GM19023 (cell line): ENCODE data around the gene MAP3K13.

Source experiments
- ATAC-seq: cut with Tn5 transposase; IDR thresholded peaks from one replicate; pipeline ENCODE4 v1.9.1; 2021; ENCODE audit warnings: mild to moderate bottlenecking, moderate library complexity; ENCODE audit not compliant: unreplicated experiment

MAP3K13 gene

DNA sequence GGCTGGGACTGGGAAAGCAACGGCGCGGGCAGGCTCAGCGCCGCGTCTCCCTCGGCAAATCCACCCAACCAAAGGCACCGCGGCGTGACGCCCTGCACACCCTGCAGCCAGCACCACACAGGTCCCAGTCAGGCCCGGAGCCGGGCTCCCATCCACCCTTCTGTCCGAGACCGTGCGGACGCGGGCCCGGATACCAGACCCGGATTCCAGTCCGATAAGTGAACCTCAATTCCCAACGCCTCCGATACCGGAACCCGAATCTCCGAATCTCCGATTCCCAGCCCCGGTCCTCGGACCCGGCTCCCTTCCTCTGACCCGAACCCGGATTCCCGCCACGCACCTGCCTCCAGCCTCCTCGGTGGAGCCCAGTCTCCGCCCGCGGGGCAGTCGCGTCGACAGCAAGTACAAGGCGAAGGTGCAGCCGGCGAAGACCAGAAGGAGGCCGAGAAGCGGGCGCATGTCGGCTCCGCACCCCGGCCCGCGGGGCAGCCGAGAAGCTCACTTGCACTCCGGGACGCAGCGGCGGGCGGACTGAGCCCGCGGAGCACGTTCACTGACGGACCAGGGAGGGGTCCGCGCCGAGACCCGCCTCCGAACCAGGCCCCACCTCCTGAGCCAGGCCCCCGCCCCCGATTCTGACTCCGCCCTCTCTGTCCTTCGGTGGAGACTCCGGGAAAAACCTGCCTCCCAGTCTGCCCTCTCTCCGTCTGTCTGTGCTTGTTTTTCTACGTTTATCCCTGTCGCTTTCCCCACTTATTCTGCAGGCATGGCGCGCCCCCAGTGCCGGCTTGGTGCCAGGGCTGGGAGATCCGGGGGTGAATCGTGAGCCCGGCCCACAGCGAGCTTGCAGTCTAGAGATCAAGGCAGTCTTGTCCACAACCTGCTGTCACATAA, 135.8 kb downstream of the MAP3K13 start, which contains the start of gene TMEM41A:
Gene TMEM41A, minus strand, starts transcription at position 533 of the 894 bp plus-strand sequence. Its CDS starts 74 bp downstream, at position 459.
- peak; percentile 98 for ATAC-seq

DNA sequence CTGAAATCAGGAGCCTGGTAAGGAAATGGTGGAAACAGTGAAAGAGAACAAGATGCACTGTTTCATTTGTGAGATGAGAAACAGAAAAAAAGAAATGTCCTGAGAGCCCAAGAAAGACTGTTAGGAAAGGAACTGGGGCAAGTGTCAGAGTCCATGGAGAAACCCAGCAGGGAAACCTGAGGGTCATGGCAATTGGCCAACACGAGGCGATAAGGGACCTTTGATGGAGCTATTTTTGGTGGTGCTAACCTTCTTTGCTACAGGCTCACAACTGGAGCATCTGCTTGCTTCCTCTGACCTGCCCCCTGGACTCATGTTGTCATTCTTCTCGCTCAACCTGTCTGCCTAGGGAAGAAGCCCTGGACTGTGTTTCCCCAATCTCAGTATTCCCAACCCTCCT, 140.1 kb downstream of the MAP3K13 start:
- no peak for ATAC-seq

DNA sequence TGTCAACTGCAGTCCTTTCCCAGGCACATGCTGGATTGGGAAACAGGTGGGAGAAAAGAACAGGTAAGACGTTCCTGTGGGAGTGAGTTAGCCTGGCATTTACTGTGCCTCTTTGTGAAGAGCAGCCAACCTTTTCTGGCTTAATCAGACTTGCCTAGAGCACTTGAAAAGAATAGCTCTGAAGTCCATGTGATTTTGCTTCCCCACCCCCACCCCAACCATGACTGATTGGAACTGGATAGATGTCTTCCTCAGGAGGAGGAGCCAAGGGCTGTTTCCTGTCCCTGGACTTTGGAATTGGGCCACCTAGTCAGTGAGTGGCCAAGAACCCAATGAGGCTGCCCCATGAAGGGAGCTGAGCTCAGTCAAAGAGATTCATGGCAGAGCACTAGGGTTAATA, 140.6 kb downstream of the MAP3K13 start:
- ATAC-seq, result no peak

DNA sequence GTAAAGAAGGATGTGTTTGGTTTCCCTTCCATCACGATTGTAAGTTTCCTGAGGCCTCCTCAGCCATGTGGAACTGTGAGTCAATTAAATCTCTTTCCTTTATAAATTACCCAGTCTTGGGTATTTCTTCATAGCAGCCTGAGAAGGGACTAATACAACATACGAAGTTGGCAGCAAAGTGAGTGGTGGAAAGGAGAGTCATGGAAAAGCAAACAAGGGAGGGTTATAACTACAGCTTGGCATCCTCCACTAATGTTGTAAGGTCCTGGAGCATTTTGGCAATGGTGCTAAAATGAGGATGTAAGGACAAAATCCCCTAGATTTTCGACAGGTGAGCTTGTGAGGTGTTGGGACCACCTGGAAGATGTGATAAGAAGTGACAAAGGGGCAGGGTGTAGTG, 141.7 kb downstream of the MAP3K13 start:
- ATAC-seq, result no peak

DNA sequence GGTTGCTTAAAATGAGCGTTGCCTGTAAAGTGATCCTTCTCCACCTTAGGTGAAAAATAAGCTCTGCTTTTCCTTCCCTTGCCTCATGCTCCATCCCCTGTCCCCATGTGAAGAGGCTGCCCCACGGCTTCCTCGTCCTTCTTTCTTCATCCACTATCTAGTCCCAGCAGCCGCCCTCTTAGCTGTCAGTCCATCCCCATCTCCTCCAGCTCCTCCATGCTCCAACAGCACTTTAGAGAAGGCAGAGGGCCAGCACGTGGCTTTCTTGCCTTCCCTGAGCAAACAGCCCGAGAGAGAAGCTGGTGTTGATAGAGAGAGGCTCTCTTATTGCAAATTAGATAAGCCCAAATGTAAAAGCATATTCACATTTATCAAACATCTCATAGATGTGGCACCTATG, 144.9 kb downstream of the MAP3K13 start:
- ATAC-seq, result no peak

DNA sequence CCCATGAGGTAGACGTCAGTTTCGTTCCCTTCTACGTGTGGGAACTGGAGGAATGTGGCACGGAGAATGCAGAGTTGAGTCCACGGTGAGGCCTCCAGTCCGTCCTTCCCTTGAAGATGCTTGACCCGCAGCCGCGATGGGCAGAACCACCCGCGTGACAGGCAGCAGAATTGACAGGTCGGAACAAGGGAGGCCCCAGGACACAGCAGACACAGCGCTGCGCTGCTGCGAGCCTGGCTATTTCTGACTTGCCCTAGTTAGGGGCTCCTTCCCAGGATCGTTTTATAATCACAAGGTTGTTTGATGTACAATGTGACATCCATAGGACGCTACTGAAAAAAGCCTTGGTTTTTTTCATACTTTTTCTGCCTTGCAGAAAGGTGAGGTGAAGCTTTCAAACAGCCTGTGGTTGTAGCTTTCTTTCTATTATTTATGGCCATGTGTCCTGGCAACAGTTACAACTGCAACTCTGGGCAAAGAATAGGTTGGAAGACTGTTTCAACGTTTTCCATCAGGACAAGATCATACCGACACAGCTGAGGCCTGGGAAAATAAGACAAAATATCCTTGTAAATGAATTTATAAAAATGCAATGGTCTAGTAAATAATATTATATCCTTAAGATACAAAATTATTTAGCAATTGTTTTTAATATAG, 145.5 kb downstream of the MAP3K13 start:
- no peak for ATAC-seq

DNA sequence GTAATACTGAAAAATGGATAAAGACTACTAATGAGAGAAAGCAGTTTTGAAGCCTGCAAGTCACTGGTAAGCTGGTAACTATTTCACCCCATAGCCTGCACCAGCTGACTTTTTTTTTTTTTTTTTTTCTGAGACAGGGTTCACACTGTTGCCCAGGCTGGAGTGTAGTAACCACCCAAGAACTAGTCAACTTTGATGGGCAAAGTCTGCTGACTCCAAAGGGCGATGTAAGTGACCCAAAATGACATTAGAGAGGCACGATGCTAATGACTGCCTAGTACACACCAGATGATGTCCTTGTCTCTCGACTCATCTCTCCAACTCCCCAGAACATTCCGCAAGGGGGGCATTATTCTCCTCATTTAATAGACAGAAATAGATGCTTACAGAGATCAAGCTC, 148.8 kb downstream of the MAP3K13 start:
- ATAC-seq, result no peak

DNA sequence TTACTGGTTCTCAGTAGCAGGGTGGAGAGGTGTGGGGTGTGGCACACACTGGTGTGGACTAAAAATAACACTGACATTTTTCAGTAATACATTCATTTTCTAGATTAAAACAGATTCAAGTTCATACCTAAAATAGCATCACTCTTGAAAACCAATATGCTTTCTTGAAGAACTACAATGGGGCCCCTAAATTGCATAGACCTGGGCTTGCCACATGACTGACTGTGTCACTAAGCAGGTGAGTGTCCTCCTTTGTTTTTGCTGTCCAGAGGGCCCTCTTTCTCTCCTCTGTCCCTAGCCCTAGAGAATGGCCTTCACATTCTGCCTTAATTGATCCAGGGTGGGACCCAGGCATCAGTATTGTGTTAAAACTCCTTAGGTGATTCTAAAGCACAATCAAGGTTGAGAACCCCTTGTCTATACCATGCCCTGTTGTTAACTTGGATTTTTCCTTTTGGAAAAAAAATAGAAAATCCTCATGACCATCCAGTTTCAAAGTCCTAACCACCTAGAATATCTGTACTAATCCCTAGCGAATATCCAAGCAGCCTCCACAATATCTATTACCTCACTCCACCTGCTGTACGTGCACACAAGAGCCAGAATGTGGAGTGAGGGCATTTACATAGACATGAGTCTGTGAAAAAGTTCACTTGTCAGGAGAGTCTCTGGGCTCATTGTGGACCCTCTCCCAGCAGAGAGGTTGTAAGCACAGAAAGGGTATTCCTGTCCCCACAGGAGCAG, 154.6 kb downstream of the MAP3K13 start:
- no peak for ATAC-seq

DNA sequence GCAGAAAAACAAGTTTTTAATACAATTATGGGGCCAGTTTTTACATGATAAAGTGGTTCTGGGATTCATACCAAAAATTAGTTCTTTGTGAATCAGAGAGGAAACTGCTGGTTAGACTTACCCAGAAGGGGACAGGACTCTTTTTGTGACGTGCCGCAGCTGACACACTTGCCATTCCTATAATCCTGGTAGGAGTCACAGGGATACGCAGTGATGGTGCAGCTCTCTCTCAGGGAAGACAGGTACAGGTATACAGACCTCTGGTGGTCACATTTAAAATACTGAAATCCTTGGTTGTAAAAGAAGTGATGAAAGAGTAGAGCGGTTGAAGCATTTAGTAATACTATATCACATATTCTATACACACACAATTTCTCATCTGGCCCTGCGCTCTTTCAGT, 156.1 kb downstream of the MAP3K13 start:
- no peak for ATAC-seq

DNA sequence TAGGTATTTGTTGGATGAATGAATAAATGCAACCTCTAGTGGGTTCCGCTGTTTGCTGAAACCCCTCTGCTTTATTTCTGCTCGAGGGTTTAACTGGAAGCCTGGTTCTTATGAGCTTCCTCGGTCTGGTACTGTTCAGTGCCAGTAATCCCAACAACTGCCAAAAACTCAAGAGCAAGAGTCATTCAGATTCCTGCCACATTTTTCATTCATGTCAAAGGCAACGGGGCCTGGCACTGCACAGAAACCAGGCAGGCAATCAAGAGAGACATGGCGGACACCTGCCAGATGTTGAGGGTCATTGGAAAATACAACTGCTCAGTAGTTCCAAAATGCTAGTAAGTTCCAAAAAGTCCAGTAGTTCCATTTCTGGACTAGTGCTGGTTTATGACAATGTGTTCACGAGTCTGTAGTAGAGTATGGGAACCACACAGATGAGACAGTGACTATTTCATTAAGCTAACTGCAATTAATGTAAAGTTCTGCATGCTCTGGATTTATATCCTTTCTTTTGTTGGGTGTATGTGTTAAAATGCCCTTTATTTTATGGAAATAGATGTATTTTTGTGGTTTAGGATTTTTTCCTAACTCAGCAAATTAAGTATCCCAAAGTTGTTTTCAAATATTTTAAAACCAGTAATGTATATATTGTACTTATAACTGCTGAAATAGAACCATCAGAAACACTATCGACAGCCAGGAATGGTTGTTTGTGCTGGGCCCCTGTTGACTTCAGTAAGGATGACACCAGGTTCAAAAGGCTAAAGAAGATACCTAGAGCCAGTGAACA, 158.6 kb downstream of the MAP3K13 start:
- ATAC-seq, result no peak

DNA sequence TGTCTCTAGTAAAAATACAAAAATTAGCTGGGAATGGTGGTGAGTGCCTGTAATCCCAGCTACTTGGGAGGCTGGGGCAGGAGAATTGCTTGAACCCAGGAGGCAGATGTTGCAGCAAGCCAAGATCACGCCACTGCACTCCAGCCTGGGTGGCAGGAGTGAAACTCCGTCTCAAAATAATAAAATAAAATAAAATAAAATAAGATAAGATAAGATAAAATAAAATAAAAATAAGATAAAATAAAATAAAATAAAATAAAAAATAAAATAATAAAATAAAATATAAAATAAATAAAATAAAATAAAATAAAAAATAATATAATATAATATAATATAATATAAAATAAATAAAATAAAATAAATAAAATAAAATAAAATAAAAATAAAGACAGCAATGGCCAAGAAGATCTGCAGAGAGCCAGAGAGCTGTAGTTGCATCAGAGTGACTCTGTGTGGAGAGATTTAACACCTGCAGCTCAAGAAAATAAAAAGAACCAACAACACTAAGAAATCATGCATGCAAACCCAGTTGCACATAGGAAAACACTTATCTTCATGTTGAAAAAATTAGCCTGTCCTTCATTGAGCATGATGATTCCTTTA, 163.5 kb downstream of the MAP3K13 start:
- no peak for ATAC-seq

DNA sequence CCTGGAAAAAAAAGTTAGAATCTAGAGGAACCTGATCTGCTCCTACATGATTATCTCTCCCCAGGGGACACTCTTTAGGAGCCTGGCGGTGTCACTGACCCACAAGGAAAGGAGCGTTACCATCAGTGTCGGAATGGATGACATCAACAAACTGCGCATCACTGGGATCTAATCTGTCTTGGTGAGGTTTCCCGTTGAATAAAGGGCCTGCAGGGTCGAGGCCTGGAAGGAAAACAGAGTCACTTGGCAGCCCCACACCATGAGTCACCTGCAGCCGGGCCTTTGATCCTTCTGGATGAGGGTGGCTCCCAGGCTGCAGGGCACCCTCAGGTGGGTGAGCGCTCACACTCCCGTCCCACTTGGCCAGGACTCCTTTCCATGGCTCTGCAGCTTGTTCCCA, 164.4 kb downstream of the MAP3K13 start:
- ATAC-seq, result no peak

DNA sequence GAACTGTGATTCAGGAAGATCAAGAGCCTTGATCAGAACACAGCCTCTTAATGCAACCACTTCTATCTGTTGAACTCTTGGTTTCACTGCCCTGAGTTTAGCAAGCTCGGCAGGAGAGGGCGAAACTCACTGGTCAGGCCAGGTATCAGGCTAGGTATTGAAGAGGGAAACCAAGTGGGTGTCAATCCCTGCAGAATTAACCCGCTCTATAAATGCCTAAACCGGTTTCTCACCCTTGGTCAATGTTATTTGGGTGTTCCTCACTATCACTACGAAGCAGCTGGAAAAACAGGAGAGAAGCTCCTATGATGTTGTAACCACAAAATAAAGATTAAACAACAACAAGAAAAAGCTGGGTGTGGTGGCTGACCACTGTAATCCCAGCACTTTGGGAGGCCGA, 165.6 kb downstream of the MAP3K13 start:
- ATAC-seq, result no peak

DNA sequence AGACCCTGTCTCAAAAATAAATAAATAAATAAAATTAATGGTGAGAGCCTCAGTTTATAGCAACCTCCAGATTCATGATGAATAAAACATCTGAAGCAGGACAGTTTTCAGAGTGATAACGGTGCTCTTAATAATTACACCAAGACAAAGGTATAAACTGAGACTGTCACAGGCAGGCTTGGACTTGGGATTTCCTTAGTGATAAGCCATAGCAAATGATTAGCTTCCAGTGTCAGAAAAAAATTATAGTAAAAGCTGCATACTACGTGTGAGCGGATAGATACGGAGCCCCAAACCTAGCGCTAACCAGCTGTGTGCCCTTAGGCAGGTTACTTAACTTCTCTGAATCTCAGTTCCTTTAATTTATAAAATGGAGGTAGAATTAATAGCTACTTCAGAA, 167.9 kb downstream of the MAP3K13 start:
- no peak for ATAC-seq

DNA sequence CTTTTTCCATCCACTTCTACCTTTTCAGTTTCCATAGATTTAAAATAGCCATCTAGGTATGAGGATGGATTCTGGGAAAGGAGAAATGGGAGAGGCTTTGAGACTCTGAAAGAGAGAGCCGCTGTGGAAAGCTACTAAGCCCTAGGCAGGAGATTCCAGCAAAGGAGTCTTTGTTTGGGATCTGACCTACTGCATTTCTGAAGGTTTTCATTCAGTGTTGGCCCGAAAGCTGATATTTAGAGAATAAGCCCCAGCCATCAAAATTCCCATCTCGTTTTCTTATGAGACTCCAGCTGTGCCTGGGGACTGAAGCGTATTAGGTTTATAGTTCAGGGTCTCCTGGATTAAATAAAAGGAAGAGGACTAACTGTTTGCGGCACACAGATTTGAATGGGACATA, 170.0 kb downstream of the MAP3K13 start:
- ATAC-seq, result no peak

DNA sequence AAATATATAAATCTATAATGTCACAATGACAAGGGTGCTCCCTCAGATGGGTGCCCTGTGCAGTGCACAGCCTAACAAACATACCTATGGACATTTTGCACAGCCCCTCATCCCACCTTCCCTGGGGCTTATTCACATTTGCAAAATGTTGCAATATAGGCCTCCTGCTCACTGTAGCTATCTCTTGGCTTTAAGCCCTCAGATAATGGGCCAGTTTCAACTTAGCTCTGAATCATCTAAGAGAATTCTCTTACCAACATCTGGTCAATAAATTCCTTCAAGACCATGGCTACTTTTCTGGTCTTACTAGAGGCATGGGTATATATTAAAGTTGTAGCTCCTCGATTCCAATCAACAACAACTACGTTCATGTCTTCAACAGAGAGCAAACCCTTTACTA, 171.6 kb downstream of the MAP3K13 start:
- ATAC-seq, result no peak

DNA sequence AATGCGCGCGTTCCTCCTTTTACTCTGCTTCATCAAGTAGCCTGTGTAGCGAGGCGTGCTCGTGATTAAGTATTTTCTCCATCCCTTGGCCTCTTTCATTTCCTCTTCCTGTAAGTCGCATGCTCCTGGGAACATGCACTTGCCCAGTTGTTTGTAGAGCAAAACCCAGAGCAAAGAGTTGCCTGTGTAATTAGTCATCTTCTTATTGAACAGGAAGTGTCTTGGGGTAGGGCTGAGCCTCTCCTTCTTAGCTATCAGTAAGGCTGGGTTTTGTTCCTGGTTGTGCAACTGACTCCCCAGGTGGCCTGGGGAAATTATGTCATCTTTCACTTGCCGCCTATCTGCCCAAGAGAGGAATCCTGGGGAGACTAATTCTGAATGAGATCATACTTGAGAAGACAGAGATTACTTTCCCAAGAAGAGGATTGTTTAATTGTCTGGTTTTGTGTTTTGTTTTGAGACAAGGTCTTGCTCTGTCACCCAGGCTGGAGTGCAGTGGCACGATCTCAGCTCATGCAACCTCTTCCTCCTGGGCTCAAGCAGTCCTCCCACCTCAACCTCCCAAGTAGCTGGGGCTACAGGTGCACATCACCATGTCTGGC, 174.5 kb downstream of the MAP3K13 start:
- ATAC-seq, result peak; percentile 98
